Measurements from ENCODE around the gene DPP8. TPM values are rescaled to one million over a fixed set of nuclear protein-coding genes. Genes with fewer than 3 reads are reported as not detected.

DPP8 gene
- total and polyA plus RNA-seq, 2 experiments from 2014 or later, result 21.7 to 33.5 TPM

DNA sequence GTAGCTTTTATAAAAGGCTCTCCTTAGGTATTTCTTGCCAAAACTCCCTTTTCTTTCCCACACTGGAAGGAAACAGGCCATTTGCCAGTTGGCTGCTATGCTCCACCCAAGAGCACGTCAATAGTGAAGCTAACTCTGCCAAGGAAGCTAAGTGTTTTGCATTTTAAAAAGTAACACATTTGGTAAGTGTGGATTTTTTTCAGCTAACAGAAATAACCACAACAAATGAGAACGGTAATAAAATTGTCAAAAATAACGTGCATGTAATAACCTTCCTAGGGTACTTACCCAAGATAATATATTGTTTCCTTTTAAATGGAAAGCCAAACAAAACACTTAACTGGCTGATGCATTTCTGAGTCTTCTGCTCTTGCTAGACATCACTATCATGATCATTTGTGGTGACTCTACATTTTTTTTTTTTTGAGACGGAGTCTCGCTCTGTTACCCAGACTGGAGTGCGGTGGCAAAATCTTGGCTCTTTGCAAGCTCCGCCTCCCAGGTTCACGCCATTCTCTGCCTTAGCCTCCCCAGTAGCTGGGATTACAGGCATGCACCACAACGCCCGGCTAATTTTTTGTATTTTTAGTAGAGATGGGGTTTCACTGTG, 4.6 kb downstream of the DPP8 start:
- no peak overlapping the region for H3K4me3 Mint-ChIP-seq
- peaks cover 3% of the 10 kb centered on the region for H3K27me3 Mint-ChIP-seq (ENCODE audit: insufficient read depth, low read depth, poor library complexity)
- H3K27ac ChIP-seq (ENCODE audit: low read depth), result no peak overlapping the region
- H3K79me2 ChIP-seq (replicated peaks; ENCODE audit: insufficient read depth), result peaks cover 32% of the 10 kb centered on the region
- no peak overlapping the region for H2AFZ ChIP-seq
- H4K20me1 ChIP-seq (replicated peaks; ENCODE audit: insufficient read depth), result peaks cover 30% of the 10 kb centered on the region
- peaks cover 10% of the 10 kb centered on the region; the same call in 1 of the 2 replicates for H3F3A ChIP-seq (replicated peaks; ENCODE audit: low read depth)
- peaks cover 7% of the 10 kb centered on the region; the same call in 2 of the 3 replicates for H3K4me1 Mint-ChIP-seq
- H3K36me3 ChIP-seq (ENCODE audit: insufficient read depth), result peaks cover 16% of the 10 kb centered on the region
- H3K4me2 ChIP-seq, result no peak overlapping the region
- H3K4me1 ChIP-seq (ENCODE audit: insufficient read depth), result peaks cover 7% of the 10 kb centered on the region
- no peak overlapping the region for H3K27ac Mint-ChIP-seq
- DNase-seq (ENCODE audit: low spot score) (no peak), ATAC-seq (no peak)
- H3K9me2 ChIP-seq (ENCODE audit: insufficient read depth), result no peaks in the 10 kb centered on the region
- no peaks in the 10 kb centered on the region for H3K9me3 Mint-ChIP-seq
- H3K36me3 Mint-ChIP-seq (ENCODE audit: low read depth), result peaks cover 24% of the 10 kb centered on the region
- TF ChIP-seq POLR2AphosphoS5 (IDR thresholded peaks at IDR 0.05; ENCODE audit: low read depth) (no peak), STAT1 (IDR thresholded peaks at IDR 0.05; ENCODE audit: unreplicated experiment) (no peak), CREB1 (CRISPR knock-in tag; IDR thresholded peaks at IDR 0.05; ENCODE audit: low read depth) (no peak), EZH2 (IDR thresholded peaks at IDR 0.05; ENCODE audit: low read depth, unreplicated experiment) (no peak), NANOG (IDR thresholded peaks at IDR 0.05; ENCODE audit: borderline replicate concordance) (no peak), EZH2phosphoT487 (IDR thresholded peaks at IDR 0.05; ENCODE audit: unreplicated experiment) (no peak), ZNF114 (CRISPR knock-in tag; IDR thresholded peaks at IDR 0.05) (no peak), ZNF331 (CRISPR knock-in tag; IDR thresholded peaks at IDR 0.05; ENCODE audit: low read depth) (no peak), JUNB (IDR thresholded peaks at IDR 0.05; ENCODE audit: unreplicated experiment) (no peak)
- TF ChIP-seq, protein P1, sequence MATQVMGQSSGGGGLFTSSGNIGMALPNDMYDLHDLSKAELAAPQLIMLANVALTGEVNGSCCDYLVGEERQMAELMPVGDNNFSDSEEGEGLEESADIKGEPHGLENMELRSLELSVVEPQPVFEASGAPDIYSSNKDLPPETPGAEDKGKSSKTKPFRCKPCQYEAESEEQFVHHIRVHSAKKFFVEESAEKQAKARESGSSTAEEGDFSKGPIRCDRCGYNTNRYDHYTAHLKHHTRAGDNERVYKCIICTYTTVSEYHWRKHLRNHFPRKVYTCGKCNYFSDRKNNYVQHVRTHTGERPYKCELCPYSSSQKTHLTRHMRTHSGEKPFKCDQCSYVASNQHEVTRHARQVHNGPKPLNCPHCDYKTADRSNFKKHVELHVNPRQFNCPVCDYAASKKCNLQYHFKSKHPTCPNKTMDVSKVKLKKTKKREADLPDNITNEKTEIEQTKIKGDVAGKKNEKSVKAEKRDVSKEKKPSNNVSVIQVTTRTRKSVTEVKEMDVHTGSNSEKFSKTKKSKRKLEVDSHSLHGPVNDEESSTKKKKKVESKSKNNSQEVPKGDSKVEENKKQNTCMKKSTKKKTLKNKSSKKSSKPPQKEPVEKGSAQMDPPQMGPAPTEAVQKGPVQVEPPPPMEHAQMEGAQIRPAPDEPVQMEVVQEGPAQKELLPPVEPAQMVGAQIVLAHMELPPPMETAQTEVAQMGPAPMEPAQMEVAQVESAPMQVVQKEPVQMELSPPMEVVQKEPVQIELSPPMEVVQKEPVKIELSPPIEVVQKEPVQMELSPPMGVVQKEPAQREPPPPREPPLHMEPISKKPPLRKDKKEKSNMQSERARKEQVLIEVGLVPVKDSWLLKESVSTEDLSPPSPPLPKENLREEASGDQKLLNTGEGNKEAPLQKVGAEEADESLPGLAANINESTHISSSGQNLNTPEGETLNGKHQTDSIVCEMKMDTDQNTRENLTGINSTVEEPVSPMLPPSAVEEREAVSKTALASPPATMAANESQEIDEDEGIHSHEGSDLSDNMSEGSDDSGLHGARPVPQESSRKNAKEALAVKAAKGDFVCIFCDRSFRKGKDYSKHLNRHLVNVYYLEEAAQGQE (IDR thresholded peaks at IDR 0.05; ENCODE audit: unreplicated experiment), result no peak
- TF ChIP-seq, protein P2, sequence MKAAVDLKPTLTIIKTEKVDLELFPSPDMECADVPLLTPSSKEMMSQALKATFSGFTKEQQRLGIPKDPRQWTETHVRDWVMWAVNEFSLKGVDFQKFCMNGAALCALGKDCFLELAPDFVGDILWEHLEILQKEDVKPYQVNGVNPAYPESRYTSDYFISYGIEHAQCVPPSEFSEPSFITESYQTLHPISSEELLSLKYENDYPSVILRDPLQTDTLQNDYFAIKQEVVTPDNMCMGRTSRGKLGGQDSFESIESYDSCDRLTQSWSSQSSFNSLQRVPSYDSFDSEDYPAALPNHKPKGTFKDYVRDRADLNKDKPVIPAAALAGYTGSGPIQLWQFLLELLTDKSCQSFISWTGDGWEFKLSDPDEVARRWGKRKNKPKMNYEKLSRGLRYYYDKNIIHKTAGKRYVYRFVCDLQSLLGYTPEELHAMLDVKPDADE (IDR thresholded peaks at IDR 0.05), result no peak
- TF ChIP-seq, protein P3, sequence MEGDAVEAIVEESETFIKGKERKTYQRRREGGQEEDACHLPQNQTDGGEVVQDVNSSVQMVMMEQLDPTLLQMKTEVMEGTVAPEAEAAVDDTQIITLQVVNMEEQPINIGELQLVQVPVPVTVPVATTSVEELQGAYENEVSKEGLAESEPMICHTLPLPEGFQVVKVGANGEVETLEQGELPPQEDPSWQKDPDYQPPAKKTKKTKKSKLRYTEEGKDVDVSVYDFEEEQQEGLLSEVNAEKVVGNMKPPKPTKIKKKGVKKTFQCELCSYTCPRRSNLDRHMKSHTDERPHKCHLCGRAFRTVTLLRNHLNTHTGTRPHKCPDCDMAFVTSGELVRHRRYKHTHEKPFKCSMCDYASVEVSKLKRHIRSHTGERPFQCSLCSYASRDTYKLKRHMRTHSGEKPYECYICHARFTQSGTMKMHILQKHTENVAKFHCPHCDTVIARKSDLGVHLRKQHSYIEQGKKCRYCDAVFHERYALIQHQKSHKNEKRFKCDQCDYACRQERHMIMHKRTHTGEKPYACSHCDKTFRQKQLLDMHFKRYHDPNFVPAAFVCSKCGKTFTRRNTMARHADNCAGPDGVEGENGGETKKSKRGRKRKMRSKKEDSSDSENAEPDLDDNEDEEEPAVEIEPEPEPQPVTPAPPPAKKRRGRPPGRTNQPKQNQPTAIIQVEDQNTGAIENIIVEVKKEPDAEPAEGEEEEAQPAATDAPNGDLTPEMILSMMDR (conservative IDR thresholded peaks at IDR 0.05; ENCODE audit: low read depth in 2 of 2), result no peak
- TF ChIP-seq, protein P4, sequence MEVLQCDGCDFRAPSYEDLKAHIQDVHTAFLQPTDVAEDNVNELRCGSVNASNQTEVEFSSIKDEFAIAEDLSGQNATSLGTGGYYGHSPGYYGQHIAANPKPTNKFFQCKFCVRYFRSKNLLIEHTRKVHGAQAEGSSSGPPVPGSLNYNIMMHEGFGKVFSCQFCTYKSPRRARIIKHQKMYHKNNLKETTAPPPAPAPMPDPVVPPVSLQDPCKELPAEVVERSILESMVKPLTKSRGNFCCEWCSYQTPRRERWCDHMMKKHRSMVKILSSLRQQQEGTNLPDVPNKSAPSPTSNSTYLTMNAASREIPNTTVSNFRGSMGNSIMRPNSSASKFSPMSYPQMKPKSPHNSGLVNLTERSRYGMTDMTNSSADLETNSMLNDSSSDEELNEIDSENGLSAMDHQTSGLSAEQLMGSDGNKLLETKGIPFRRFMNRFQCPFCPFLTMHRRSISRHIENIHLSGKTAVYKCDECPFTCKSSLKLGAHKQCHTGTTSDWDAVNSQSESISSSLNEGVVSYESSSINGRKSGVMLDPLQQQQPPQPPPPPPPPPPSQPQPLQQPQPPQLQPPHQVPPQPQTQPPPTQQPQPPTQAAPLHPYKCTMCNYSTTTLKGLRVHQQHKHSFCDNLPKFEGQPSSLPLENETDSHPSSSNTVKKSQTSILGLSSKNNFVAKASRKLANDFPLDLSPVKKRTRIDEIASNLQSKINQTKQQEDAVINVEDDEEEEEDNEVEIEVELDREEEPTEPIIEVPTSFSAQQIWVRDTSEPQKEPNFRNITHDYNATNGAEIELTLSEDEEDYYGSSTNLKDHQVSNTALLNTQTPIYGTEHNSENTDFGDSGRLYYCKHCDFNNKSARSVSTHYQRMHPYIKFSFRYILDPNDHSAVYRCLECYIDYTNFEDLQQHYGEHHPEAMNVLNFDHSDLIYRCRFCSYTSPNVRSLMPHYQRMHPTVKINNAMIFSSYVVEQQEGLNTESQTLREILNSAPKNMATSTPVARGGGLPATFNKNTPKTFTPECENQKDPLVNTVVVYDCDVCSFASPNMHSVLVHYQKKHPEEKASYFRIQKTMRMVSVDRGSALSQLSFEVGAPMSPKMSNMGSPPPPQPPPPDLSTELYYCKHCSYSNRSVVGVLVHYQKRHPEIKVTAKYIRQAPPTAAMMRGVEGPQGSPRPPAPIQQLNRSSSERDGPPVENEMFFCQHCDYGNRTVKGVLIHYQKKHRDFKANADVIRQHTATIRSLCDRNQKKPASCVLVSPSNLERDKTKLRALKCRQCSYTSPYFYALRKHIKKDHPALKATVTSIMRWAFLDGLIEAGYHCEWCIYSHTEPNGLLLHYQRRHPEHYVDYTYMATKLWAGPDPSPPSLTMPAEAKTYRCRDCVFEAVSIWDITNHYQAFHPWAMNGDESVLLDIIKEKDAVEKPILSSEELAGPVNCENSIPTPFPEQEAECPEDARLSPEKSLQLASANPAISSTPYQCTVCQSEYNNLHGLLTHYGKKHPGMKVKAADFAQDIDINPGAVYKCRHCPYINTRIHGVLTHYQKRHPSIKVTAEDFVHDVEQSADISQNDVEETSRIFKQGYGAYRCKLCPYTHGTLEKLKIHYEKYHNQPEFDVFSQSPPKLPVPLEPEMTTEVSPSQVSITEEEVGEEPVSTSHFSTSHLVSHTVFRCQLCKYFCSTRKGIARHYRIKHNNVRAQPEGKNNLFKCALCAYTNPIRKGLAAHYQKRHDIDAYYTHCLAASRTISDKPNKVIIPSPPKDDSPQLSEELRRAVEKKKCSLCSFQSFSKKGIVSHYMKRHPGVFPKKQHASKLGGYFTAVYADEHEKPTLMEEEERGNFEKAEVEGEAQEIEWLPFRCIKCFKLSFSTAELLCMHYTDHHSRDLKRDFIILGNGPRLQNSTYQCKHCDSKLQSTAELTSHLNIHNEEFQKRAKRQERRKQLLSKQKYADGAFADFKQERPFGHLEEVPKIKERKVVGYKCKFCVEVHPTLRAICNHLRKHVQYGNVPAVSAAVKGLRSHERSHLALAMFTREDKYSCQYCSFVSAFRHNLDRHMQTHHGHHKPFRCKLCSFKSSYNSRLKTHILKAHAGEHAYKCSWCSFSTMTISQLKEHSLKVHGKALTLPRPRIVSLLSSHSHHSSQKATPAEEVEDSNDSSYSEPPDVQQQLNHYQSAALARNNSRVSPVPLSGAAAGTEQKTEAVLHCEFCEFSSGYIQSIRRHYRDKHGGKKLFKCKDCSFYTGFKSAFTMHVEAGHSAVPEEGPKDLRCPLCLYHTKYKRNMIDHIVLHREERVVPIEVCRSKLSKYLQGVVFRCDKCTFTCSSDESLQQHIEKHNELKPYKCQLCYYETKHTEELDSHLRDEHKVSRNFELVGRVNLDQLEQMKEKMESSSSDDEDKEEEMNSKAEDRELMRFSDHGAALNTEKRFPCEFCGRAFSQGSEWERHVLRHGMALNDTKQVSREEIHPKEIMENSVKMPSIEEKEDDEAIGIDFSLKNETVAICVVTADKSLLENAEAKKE (CRISPR knock-in tag; IDR thresholded peaks at IDR 0.05), result no peak
- no peak overlapping the region for H3K4me3 ChIP-seq
- H3K27me3 ChIP-seq (ENCODE audit: insufficient read depth), result no peaks in the 10 kb centered on the region
